PFSK-1 (cell line): ENCODE measurements around the gene ERVK3-1.

ENCODE experiments used
- FOXP2 ChIP-seq: optimal IDR thresholded peaks from 2 replicates; pipeline ENCODE3; 2011; ENCODE audit warnings: borderline replicate concordance, control low read depth, inconsistent platforms; ENCODE audit not compliant: insufficient read depth; ENCODE audit errors: extremely low read length, extremely low read depth
- POLR2AphosphoS5 ChIP-seq: IDR thresholded peaks from 2 replicates; pipeline ENCODE4 v1.6.1; 2012; ENCODE audit warnings: low read depth, mild to moderate bottlenecking, control low read depth, low read length, moderate library complexity
- REST ChIP-seq, 2 experiments: IDR thresholded peaks; 2 replicates each; pipeline versions ENCODE4 v1.6.1 to v1.8.0; 2011 to 2012; ENCODE audit warnings: low read depth in 2 of 2, low read length in 2 of 2, control low read depth in 1 of 2, inconsistent platforms in 1 of 2, mild to moderate bottlenecking in 1 of 2, moderate library complexity in 1 of 2; ENCODE audit not compliant: insufficient read depth in 1 of 2
- SIN3A ChIP-seq: IDR thresholded peaks from 2 replicates; pipeline ENCODE4 v1.6.1; 2012; ENCODE audit warnings: mild to moderate bottlenecking, low read length, moderate library complexity, borderline replicate concordance; ENCODE audit not compliant: insufficient read depth
- TAF1 ChIP-seq: IDR thresholded peaks from 2 replicates; pipeline ENCODE4 v1.6.1; 2012; ENCODE audit warnings: low read length, control low read depth, borderline replicate concordance; ENCODE audit not compliant: insufficient read depth

Gene ERVK3-1

GRCh38 chr19:58346961-58347929, 42.1 kb downstream of the ERVK3-1 start:
- 0 out of 2 replicates have a peak, but pooled peaks have one; percentile 24 for TF ChIP-seq SIN3A
- TF ChIP-seq REST (IDR thresholded peaks at IDR 0.05; ENCODE audit: insufficient read depth in 1 of 2, low read depth in 2 of 2, low read length in 2 of 2): peak; percentile 15 to 18; a peak in 1 of 4 replicates
- peak; percentile 47; the same call in 1 of the 2 replicates for TF ChIP-seq TAF1
- no peak for TF ChIP-seq FOXP2
- peak; percentile 67 for TF ChIP-seq POLR2AphosphoS5

GRCh38 chr19:58349590-58349989, 44.4 kb downstream of the ERVK3-1 start:
- TF ChIP-seq TAF1 (no peak), SIN3A (no peak), FOXP2 (no peak), REST (IDR thresholded peaks at IDR 0.05; ENCODE audit: insufficient read depth in 1 of 2, low read depth in 2 of 2, low read length in 2 of 2) (no peak), POLR2AphosphoS5 (no peak)

GRCh38 chr19:58350001-58350861, 45.1 kb downstream of the ERVK3-1 start:
- TF ChIP-seq REST (IDR thresholded peaks at IDR 0.05; ENCODE audit: insufficient read depth in 1 of 2, low read depth in 2 of 2, low read length in 2 of 2) (no peak), FOXP2 (no peak), POLR2AphosphoS5 (no peak), SIN3A (no peak), TAF1 (no peak)

GRCh38 chr19:58350871-58351557, 45.8 kb downstream of the ERVK3-1 start:
- TF ChIP-seq SIN3A (no peak), FOXP2 (no peak), TAF1 (no peak), REST (IDR thresholded peaks at IDR 0.05; ENCODE audit: insufficient read depth in 1 of 2, low read depth in 2 of 2, low read length in 2 of 2) (no peak), POLR2AphosphoS5 (no peak)
